Body of pancreas (tissue), 4 donors: ENCODE measurements around the gene SORL1.

Source experiments
- CTCF ChIP-seq, 7 experiments: fragments of 450-650 bp in 4 of 7; fragments of 200-600 bp in 3 of 7; sonication (generic) in 3 of 7; IDR thresholded peaks; one replicate each; pipeline ENCODE4 v1.5.1; 2016 to 2019; ENCODE audit warnings: antibody characterized with exemption in 7 of 7
- POLR2A ChIP-seq, 3 donors: fragments of 450-650 bp; IDR thresholded peaks; one replicate each; pipeline ENCODE4 v1.6.1; 2016; ENCODE audit warnings: antibody characterized with exemption in 3 of 3, mild to moderate bottlenecking in 2 of 3

DNA sequence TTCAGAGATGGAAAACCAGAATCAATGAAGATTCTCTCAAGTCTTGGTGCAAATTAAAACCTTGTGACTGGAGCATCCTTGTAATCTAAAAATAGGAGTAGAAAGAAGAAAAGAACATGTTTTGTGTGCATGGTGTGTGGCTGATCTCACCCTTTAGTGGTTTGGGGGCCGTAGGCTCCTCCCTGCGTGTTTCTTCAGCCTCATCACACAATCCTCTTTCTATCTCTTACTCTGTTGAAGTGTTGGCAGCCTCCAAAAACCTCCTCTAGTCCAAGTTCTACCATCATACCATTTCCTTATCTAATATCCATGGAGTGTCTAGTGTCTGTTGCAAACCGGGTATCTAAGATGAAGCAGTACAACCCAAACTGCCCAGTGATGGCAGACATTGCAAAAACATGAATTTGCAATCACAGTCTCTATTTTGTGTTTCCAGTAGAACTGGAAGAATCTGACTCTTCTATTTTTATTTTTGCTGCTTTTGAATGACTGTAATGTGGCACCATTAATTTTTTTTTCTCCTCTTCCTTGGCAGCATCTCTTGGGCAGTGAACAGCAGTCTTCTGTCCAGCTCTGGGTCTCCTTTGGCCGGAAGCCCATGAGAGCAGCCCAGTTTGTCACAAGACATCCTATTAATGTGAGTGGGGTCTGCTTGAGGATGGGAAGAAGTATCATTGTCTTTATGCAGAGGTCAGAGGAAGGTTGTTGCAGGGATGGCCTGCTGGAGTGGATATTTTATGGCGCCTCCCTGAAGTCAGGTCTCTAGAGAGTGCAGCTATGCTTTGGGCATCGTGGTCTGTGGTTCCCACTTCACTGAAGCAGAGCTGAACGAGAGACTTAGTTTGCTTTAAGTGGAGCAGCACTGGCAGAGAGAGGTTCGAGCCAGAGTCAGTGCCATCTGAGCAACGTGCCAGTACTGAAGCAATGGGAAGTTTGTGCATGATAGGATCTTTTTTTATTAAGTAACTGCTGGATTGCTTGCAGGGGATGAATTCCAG lies 60.7 kb downstream of the SORL1 start:
- no peak for TF ChIP-seq POLR2A (IDR thresholded peaks at IDR 0.05)
- no peak for TF ChIP-seq CTCF (IDR thresholded peaks at IDR 0.05)
